Measurements from ENCODE around the gene ZNF763.
"Not testable (repeated sequence)": the region's sequence is repeated elsewhere in the genome, so short reads cannot be mapped to it uniquely, and the experiment has no call there.

Gene ZNF763

DNA sequence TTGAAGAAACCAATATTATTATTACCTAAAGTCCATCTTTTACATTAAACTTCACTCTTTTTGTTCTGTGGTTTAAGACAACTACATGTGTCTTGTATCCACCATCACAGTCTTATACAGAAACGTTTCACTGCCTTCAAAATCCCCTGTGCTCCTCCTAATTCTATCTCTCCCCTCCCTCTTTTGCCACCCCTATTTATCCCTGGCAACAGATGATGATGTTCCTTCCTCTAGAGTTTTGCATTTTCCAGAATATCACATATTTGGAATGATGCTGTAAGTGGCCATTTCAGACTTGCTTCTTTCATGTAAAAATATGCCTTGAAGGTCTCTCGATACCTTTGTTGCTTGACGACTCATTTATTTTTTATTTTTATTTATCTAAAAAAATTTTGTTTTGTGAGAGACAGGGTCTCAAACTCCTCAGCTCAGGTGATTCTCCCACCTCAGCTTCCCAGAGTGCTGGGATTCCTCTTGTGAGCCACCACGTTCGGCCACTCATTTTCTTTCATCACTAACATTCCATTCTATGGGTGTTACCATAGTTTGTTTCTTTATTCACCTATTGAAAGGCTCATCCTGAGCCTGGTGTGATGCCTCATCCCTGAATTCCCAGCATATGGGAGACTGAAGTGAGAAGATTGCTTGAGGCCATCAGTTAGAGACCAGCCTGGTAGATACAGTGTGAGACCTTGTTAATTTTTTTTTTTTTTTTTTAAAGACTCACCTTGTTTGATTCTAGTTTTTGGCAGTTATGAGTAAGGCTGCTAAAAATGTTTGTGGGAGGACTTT lies 8.4 kb downstream of the ZNF763 start:
- no peak for DNase-seq

DNA sequence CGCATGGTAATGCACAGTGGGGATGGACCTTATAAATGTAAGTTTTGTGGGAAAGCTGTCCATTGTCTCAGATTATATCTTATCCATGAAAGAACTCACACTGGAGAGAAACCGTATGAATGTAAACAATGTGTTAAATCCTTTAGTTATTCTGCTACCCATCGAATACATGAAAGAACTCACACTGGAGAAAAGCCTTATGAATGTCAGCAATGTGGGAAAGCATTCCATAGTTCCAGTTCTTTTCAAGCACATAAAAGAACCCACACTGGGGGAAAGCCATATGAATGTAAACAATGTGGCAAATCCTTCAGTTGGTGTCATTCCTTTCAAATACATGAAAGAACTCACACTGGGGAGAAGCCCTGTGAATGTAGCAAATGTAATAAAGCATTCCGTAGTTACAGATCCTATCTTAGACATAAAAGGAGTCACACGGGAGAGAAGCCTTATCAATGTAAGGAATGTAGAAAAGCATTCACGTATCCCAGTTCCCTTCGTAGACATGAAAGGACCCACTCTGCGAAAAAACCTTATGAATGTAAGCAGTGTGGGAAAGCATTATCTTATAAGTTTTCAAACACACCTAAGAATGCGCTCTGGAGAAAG lies 13.8 kb downstream of the ZNF763 start:
- no peak for DNase-seq

DNA sequence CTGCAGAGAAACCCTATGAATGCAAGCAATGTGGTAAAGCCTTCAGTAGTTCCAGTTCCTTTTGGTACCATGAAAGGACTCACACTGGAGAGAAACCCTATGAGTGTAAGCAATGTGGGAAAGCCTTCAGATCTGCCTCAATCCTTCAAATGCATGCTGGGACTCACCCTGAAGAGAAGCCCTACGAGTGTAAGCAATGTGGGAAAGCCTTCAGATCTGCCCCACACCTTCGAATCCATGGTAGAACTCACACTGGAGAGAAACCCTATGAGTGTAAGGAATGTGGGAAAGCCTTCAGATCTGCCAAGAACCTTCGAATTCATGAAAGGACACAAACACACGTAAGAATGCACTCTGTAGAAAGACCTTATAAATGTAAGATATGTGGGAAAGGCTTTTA lies 14.7 kb downstream of the ZNF763 start:
- DNase-seq = no peak

DNA sequence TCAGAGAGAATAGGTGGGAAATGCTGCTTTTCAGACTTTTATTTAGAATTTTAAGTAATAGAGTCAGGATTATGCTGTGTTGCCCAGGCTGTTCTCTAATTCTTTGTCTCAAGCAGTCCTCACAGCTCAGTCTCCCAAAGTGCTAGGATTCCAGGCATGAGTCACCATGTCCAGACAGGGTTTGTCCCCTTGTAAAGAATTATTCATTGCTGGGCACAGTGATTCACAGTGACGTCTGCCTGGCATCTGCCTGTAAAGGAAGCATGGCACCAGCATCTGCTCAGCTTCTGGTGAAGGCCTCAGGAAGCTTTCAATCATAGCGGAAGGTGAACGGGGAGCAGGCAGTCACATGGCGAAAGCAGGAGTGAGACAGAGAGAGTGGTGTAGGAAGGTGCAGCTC lies 17.7 kb downstream of the ZNF763 start:
- DNase-seq = no peak

DNA sequence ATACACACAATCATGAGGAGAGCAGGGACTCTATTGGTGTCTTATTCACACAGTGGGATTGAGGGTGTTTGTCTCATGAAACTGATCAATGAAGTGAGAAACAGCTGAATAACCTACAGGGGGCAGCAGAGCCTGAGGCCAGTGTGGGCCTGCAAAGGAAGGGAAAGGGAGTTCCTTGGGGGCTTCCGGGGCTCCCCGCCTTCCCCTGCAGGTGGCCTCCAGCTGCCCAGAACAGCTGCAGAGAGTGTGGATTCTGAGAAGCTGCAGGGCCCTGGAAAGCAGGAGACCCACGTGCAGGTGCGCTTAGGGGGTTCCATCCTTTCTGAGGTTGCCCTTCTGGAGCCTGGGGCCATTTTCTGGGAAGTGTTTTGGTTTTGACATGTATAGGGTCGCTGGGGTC lies 20.1 kb downstream of the ZNF763 start:
- no peak for DNase-seq

DNA sequence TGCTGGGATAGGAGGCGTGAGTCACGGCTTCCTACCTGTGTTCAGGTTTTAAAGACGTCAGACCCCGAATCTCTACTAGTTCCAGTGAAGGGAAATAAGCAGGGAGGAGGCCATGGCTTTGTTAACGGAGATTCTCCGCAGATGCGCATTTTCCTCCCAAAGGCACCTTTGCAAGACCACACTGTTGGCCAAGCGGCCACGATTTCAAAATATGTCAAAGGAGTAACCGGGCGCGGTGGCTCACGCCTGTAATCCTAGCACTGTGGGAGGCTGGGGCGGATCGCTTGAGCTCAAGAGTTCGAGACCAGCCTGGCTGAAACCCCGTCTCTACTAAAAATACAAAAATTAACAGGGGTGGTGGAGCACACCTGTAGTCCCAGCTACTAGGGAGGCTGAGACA lies 21.9 kb downstream of the ZNF763 start:
- DNase-seq = no peak

DNA sequence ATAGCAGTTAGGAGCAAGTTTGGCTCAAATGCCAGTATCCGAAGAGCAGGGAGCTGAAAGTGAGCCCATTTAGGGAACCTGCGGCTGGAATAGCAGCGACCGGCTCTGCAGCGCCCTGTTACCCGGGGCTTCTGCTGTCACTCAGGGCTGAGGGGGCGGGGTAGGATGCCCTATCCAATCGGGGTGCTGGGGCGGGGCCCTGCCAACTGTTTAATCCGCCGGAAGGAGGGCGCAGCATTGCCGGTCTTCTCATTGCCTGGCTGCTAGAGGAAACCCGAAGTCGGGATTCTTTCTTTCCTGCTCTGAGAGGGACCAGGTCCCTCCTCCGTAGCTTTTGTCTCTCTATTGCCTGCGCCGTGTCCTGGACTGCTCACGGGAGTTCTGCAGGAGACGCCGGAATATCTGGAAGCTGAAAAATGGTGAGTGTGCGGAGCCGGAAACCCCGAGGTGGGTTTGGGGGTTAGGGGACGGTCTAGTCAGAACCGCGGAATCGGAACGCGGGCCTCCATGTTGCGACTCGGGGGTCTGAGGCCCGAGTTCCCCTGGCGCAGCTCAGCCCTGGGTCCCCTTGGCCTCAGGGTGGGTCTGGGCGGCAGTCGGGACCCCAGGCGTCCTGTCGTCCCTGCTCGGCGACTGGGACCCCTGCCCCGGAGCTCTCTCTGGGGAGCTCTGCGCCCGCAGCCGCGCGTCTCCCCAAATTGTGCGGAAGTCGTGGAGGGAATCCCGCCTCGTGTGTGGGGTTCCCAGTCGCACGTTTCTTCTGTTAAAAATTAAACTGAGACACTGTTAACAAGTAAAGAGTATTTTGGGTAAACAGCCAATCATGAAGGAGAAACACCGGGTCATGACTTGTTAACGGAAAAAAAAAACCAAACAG lies 22.8 kb downstream of the ZNF763 start:
- peak; percentile 92 for DNase-seq

DNA sequence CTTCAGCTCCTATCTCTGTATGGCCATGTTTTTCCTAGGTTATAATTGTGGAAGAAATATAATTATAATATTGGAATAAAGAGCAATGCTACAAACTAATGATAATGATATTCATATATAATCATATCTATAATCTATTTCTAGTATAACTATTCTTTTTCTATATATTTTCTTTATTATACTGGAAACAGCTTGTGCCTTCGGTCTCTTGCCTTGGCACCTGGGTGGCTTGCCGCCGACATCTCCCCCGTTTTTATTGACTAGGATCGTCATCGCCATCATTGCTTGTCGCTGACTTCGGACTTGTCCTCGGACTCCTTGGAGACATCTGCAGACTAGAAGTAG lies 24.2 kb downstream of the ZNF763 start:
- no peak for DNase-seq

DNA sequence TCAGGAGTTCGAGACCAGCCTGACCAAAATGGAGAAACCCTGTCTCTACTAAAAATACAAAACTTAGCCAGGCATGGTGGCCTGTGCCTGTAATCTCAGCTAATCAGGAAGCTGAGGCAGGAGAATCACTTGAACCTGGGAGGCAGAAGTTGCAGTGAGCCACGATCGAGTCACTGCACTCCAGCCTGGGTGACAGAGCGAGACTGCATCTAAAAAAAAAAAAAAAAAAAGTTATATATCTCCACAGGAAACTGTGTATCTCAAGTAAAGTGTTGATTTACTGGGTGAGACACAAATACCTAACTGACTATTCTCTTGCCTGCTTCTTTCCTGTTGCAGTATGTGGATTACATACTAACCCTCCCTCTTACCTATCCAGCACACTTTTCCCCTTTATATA lies 27.1 kb downstream of the ZNF763 start:
- not testable (repeated sequence) for DNase-seq

DNA sequence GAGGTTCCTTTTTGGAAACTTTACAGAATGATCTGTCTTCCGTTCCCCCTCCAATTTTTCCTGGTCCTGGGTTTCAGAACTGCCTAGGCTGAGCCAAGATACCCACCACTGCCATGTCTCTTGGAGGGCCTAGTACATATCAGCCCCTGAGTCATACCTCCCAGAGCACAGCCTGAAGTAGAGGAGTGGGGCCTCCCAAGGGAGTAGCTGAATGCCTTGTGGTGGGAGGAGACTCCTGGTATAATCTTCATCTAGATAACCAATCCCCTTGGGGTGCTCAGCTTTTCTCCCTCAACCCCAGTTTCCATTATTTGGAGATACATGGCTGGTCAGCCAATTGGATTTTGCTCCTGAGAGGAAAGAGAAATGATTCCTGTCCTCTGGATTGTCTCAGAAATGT lies 30.3 kb downstream of the ZNF763 start:
- DNase-seq = no peak

DNA sequence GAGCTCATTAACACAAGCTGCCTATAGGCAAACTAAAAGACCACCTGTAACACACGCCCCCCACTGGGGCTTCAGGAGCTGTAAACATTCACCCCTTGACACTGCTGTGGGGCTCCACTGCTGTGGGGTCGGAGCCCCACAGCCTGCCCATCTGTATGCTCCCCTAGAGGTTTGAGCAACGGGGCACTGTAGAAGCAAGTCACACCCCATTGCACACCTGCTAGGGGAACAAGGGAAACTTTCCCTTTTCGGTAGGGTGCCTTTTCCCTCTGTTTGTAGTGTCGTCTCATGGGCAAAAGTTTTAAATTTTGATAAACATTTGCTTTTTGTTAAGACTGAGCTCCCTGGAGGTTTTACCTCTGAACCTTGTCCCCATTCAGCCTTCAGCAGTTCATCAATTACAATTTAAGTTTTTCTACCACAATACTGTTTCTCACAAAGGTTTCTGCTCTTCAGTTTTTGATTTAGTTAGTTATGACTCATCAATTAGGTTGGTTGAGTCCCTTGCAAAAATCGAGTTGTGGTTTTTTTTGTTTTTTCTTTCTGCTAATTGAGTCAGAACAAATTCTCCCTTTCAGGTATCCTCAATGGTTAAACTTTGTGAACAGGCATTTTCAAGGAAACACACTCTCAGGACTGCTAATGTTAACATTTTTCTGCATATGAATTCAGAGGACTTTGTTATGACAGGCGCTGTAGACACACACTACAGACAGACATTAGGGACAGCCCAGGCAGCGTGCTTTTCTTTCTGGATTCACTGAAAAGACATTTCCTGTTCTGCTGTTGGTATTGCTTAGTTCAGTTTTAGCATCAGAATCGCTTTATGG lies 35.5 kb downstream of the ZNF763 start:
- DNase-seq = no peak

DNA sequence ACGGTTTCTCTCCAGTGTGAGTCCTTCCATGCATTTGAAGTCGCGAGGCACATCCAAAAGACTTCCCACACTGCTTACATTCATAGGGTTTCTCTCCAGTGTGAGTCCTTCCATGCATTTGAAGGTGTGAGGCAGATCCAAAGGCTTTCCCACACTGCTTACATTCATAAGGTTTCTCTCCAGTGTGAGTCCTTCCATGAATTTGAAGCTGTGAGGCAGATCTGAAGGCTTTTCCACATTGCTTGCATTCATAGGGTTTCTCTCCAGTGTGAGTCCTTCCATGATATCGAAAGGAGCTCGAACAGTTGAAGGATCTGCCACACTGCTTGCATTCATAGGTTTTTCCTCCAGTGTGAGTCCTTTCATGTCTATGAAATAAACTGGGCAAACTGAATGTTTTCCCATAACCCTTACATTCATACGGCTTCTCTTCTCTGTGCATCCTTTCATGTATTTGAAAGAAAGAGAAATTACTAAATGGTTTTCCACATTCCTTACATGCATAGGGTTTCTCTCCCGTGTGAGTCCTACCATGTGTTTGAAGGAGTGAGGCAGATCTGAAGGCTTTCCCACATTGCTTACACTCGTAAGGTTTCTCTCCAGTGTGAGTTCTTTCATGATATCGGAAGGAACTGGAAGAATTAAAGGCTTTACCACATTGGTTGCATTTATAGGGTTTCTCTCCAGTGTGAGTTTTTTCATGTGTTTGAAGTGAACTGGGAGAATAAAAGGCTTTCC lies 50.3 kb downstream of the ZNF763 start:
- DNase-seq = no peak

DNA sequence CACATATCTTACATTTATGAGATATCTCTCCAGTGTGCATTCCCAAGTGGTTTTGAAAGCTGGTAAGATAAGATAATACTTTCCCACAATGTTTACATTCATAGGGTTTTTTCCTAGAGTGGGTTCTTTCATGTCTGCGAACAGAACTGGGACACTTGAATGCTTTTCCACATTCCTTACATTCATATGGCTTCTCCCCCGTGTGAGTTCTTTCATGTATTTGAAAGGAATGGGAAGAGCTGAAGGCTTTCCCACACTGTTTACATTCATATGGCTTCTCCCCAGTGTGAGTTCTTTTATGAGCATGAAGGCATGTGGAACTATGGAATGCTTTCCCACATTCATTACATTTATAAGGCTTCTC lies 50.9 kb downstream of the ZNF763 start:
- no peak for DNase-seq

Measured in SW 1271 (cell line).